Measurements from ENCODE around the gene IL1RAPL2.

DNA sequence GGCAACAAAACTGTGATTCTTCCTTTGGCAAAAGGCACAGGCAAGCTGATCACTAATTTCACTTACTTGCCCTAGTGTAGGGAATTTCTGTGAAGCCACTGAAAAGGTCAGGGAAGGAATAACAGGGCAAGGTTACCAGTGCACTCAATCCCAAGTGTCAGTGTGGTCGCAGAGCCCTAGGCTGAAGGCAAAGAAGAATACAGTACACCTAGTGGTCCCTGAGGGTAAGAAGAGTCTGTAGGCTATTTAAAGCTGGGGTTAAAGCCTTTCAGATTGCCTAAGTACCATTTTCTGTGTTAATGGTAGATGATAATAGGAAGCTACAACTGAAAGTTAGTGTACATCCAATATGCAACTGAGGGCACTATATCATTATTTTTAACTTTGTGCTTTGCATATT, 1082.7 kb downstream of the IL1RAPL2 start:
- no peak for TF ChIP-seq MAFK (IDR thresholded peaks at IDR 0.05; ENCODE audit: low read depth, low read length)
- TF ChIP-seq, protein P1, sequence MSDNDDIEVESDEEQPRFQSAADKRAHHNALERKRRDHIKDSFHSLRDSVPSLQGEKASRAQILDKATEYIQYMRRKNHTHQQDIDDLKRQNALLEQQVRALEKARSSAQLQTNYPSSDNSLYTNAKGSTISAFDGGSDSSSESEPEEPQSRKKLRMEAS (IDR thresholded peaks at IDR 0.05): no peak
- TF ChIP-seq CEBPB (IDR thresholded peaks at IDR 0.05; ENCODE audit: low read depth, low read length): no peak
- TF ChIP-seq POLR2A (IDR thresholded peaks at IDR 0.05; ENCODE audit: control extremely low read depth in 1 of 2, low read depth in 2 of 2, low read length in 2 of 2): no peak
- TF ChIP-seq, protein P2, sequence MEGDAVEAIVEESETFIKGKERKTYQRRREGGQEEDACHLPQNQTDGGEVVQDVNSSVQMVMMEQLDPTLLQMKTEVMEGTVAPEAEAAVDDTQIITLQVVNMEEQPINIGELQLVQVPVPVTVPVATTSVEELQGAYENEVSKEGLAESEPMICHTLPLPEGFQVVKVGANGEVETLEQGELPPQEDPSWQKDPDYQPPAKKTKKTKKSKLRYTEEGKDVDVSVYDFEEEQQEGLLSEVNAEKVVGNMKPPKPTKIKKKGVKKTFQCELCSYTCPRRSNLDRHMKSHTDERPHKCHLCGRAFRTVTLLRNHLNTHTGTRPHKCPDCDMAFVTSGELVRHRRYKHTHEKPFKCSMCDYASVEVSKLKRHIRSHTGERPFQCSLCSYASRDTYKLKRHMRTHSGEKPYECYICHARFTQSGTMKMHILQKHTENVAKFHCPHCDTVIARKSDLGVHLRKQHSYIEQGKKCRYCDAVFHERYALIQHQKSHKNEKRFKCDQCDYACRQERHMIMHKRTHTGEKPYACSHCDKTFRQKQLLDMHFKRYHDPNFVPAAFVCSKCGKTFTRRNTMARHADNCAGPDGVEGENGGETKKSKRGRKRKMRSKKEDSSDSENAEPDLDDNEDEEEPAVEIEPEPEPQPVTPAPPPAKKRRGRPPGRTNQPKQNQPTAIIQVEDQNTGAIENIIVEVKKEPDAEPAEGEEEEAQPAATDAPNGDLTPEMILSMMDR (IDR thresholded peaks at IDR 0.05; ENCODE audit: control extremely low read depth in 1 of 3, insufficient read depth in 1 of 3, low read depth in 1 of 3, low read length in 3 of 3): peak in 1 of 3 experiments; percentile 35; a peak in 2 of 4 replicates
- TF ChIP-seq PHF8 (conservative IDR thresholded peaks at IDR 0.05; ENCODE audit: low read depth, low read length): no peak
- TF ChIP-seq KDM1A (IDR thresholded peaks at IDR 0.05; ENCODE audit: borderline replicate concordance, low read length): no peak
- TF ChIP-seq RBBP5 (IDR thresholded peaks at IDR 0.05; ENCODE audit: borderline replicate concordance, low read depth, low read length): no peak
- TF ChIP-seq SP1 (IDR thresholded peaks at IDR 0.05; ENCODE audit: low read depth, low read length): no peak
- no peak for TF ChIP-seq SIN3A (conservative IDR thresholded peaks at IDR 0.05 in 1 of 2, IDR thresholded peaks at IDR 0.05 in 1 of 2; ENCODE audit: low read depth in 1 of 2, low read length in 2 of 2)
- TF ChIP-seq POLR2AphosphoS5 (IDR thresholded peaks at IDR 0.05; ENCODE audit: low read depth, low read length): no peak
- no peak for TF ChIP-seq HDAC2 (IDR thresholded peaks at IDR 0.05; ENCODE audit: borderline replicate concordance in 1 of 2, low read depth in 2 of 2, low read length in 2 of 2)

All from H1 (cell line).